ENCODE results near the gene LRIG1.

GRCh38 chr3:66498687-66499621 is 1.9 kb downstream of the LRIG1 start:
- TF ChIP-seq POLR2AphosphoS5 (IDR thresholded peaks at IDR 0.05; ENCODE audit: low read depth, low read length) (no peak), CTCF (IDR thresholded peaks at IDR 0.05) (no peak)

Data from Panc1 (cell line).